Measurements from ENCODE around the gene RAPGEF5. TPM values are rescaled to one million over a fixed set of nuclear protein-coding genes. Genes with fewer than 3 reads are reported as not detected.

Gene RAPGEF5
- total and polyA plus RNA-seq, 2 experiments from 2014 or later = 0.11 to 0.86 TPM

GRCh38 chr7:22339725-22340390, 17.1 kb downstream of the RAPGEF5 start:
- Histone ChIP-seq H3K4me3 (no peak overlapping the region), H3K9me3 (ENCODE audit: low read depth) (no peaks in the 10 kb centered on the region), H3K4me1 (ENCODE audit: insufficient read depth) (no peaks in the 10 kb centered on the region), H2AFZ (no peak overlapping the region), H3K79me2 (ENCODE audit: insufficient read depth) (no peaks in the 10 kb centered on the region), H3K36me3 (ENCODE audit: low read depth) (no peaks in the 10 kb centered on the region), H3K9me2 (ENCODE audit: insufficient read depth) (no peaks in the 10 kb centered on the region), H3K4me2 (ENCODE audit: unreplicated experiment) (no peak overlapping the region), H3K27me3 (replicated peaks; ENCODE audit: insufficient read depth) (no peaks in the 10 kb centered on the region), H3K27ac (no peak overlapping the region), H3K9ac (no peak overlapping the region), H4K20me1 (ENCODE audit: insufficient read depth) (no peaks in the 10 kb centered on the region), H3F3A (ENCODE audit: insufficient read depth) (no peaks in the 10 kb centered on the region)
- DNase-seq = no peak
- 41 to 65% methylated on average over 2 of the region's 2 CpGs for WGBS, 2 experiments (ENCODE audit: low coverage in 1 of 2, low lambda C conversion rate in 2 of 2, missing lambda C conversion rate in 2 of 2)
- TF ChIP-seq EZH2 (IDR thresholded peaks at IDR 0.05; ENCODE audit: insufficient read depth, poor library complexity, severe bottlenecking) = no peak
- TF ChIP-seq EZH2phosphoT487 (IDR thresholded peaks at IDR 0.05; ENCODE audit: insufficient read depth, low read depth) = no peak
- in situ Hi-C loops (cut with MboI) = no loop called here

DNA sequence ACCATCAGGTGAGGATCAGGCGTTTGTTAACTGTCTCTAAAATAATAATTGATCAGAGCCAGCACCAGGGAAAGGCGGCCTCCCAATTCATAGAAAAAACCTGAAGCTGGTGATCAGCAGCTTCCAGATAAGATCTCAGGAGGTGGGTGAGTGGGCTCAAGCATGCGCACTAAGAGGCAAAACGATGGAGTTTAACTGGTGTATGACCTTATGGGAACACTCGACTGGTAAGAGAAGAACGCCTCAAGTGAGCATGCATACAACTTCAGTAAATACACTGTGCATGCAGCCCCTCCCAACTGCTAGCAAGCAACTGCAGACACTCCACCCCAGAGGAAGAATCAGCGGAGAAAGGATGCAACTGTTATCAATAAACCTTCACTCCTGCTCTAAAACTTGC, 18.1 kb downstream of the RAPGEF5 start:
- Histone ChIP-seq H3K27ac (no peak overlapping the region), H3K4me2 (ENCODE audit: unreplicated experiment) (no peak overlapping the region), H3F3A (ENCODE audit: insufficient read depth) (no peaks in the 10 kb centered on the region), H3K27me3 (replicated peaks; ENCODE audit: insufficient read depth) (no peaks in the 10 kb centered on the region), H4K20me1 (ENCODE audit: insufficient read depth) (no peaks in the 10 kb centered on the region), H2AFZ (no peak overlapping the region), H3K9me2 (ENCODE audit: insufficient read depth) (no peaks in the 10 kb centered on the region), H3K4me3 (no peak overlapping the region), H3K36me3 (ENCODE audit: low read depth) (no peaks in the 10 kb centered on the region), H3K79me2 (ENCODE audit: insufficient read depth) (no peaks in the 10 kb centered on the region), H3K4me1 (ENCODE audit: insufficient read depth) (no peaks in the 10 kb centered on the region), H3K9me3 (ENCODE audit: low read depth) (no peaks in the 10 kb centered on the region), H3K9ac (no peak overlapping the region)
- no peak for DNase-seq
- WGBS, 2 experiments (ENCODE audit: low coverage in 1 of 2, low lambda C conversion rate in 2 of 2, missing lambda C conversion rate in 2 of 2) = 50 to 60% methylated on average over 7 of the region's 7 CpGs
- in situ Hi-C loops (cut with MboI) = no loop called here
- TF ChIP-seq EZH2phosphoT487 (IDR thresholded peaks at IDR 0.05; ENCODE audit: insufficient read depth, low read depth) = no peak
- TF ChIP-seq EZH2 (IDR thresholded peaks at IDR 0.05; ENCODE audit: insufficient read depth, poor library complexity, severe bottlenecking) = no peak

- no peaks in the 10 kb centered on the region for H3K9me3 ChIP-seq (ENCODE audit: low read depth)
- in situ Hi-C loops (cut with MboI) = no loop called here
Observed at GRCh38 chr7:22338411-22338810, 18.5 kb downstream of the RAPGEF5 start.

GRCh38 chr7:22333680-22334141, 23.2 kb downstream of the RAPGEF5 start:
- in situ Hi-C loops (cut with MboI) = no loop called here
- H3K9me3 ChIP-seq (ENCODE audit: low read depth) = no peaks in the 10 kb centered on the region

More at GRCh38 chr7:22338411-22338810, 18.5 kb downstream of the RAPGEF5 start:
- Histone ChIP-seq H3K4me1 (ENCODE audit: insufficient read depth) (no peaks in the 10 kb centered on the region), H3K9ac (no peak overlapping the region), H3K36me3 (ENCODE audit: low read depth) (no peaks in the 10 kb centered on the region), H3K9me2 (ENCODE audit: insufficient read depth) (no peaks in the 10 kb centered on the region), H3K79me2 (ENCODE audit: insufficient read depth) (no peaks in the 10 kb centered on the region), H3K27ac (no peak overlapping the region), H3K4me2 (ENCODE audit: unreplicated experiment) (no peak overlapping the region), H4K20me1 (ENCODE audit: insufficient read depth) (no peaks in the 10 kb centered on the region), H2AFZ (no peak overlapping the region), H3K4me3 (no peak overlapping the region), H3F3A (ENCODE audit: insufficient read depth) (no peaks in the 10 kb centered on the region), H3K27me3 (replicated peaks; ENCODE audit: insufficient read depth) (no peaks in the 10 kb centered on the region)
- no peak for DNase-seq
- no peak for TF ChIP-seq EZH2phosphoT487 (IDR thresholded peaks at IDR 0.05; ENCODE audit: insufficient read depth, low read depth)
- no peak for TF ChIP-seq EZH2 (IDR thresholded peaks at IDR 0.05; ENCODE audit: insufficient read depth, poor library complexity, severe bottlenecking)
- 34 to 35% methylated on average over 2 of the region's 2 CpGs for WGBS, 2 experiments (ENCODE audit: low coverage in 1 of 2, low lambda C conversion rate in 2 of 2, missing lambda C conversion rate in 2 of 2)

More at GRCh38 chr7:22333680-22334141, 23.2 kb downstream of the RAPGEF5 start:
- H3K4me1 ChIP-seq (ENCODE audit: insufficient read depth) = no peaks in the 10 kb centered on the region
- 73 to 74% methylated on average over 15 of the region's 15 CpGs for WGBS, 2 experiments (ENCODE audit: low coverage in 1 of 2, low lambda C conversion rate in 2 of 2, missing lambda C conversion rate in 2 of 2)
- TF ChIP-seq EZH2phosphoT487 (IDR thresholded peaks at IDR 0.05; ENCODE audit: insufficient read depth, low read depth) (no peak), EZH2 (IDR thresholded peaks at IDR 0.05; ENCODE audit: insufficient read depth, poor library complexity, severe bottlenecking) (no peak)
- no peaks in the 10 kb centered on the region for H3K79me2 ChIP-seq (ENCODE audit: insufficient read depth)
- no peak for DNase-seq
- no peaks in the 10 kb centered on the region for H3K27me3 ChIP-seq (replicated peaks; ENCODE audit: insufficient read depth)
- no peaks in the 10 kb centered on the region for H4K20me1 ChIP-seq (ENCODE audit: insufficient read depth)
- H3K4me3 ChIP-seq = no peak overlapping the region
- no peaks in the 10 kb centered on the region for H3K36me3 ChIP-seq (ENCODE audit: low read depth)
- no peak overlapping the region for H2AFZ ChIP-seq
- no peak overlapping the region for H3K4me2 ChIP-seq (ENCODE audit: unreplicated experiment)
- H3F3A ChIP-seq (ENCODE audit: insufficient read depth) = no peaks in the 10 kb centered on the region
- H3K27ac ChIP-seq = no peak overlapping the region
- no peak overlapping the region for H3K9ac ChIP-seq
- H3K9me2 ChIP-seq (ENCODE audit: insufficient read depth) = no peaks in the 10 kb centered on the region
